ENCODE measurements around the gene PDE8B.

- no peak for TF ChIP-seq CTCF (IDR thresholded peaks at IDR 0.05)
- TF ChIP-seq EP300 (IDR thresholded peaks at IDR 0.05): no peak
Measured at GRCh38 chr5:77302247-77302646, 91.8 kb downstream of the PDE8B start.

All from ovary (tissue), 3 donors.